GM19023 (cell line): ENCODE measurements around the gene SPDYE5.
"Not testable (repeated sequence)": the region's sequence is repeated elsewhere in the genome, so short reads cannot be mapped to it uniquely, and the experiment has no call there.

Experiments
- ATAC-seq: cut with Tn5 transposase; IDR thresholded peaks from one replicate; pipeline ENCODE4 v1.9.1; 2021; ENCODE audit warnings: mild to moderate bottlenecking, moderate library complexity; ENCODE audit not compliant: unreplicated experiment

Gene SPDYE5, protein sequence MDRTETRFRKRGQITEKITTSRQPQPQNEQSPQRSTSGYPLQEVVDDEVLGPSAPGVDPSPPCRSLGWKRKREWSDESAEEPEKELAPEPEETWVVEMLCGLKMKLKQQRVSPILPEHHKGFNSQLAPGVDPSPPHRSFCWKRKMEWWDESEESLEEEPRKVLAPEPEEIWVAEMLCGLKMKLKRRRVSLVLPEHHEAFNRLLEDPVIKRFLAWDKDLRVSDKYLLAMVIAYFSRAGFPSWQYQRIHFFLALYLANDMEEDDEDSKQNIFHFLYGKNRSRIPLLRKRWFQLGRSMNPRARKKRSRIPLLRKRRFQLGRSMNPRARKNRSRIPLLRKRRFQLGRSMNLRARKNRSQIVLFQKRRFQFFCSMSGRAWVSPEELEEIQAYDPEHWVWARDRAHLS

DNA sequence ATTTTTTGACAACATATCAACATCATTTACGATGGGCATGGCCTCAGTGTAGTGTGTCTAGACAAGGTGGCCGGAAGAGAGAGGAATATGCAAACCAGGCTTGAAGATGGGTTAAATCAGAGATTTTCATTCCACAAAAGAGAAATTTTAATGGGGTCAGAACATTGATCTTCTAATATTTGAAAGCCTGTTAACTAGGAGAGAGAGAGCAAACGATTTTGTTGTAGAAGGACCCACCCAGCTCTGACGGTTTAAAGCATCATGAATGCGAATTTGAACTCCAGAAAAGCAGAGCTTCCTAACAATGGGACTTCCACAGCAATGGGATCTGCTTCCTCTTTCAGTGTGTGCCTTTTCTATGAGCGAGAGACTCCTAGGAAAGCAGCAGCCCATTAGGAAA is at the start of gene SPDYE5:
SPDYE5 (plus strand) TSS at position 301 of the 400 bp plus-strand sequence. CDS start 1,728 bp downstream, outside the sequence.
- ATAC-seq, result not testable (repeated sequence)

GRCh38 chr7:75442465-75443111 is 49.5 kb upstream of the SPDYE5 start:
- ATAC-seq, result peak; percentile 86

DNA sequence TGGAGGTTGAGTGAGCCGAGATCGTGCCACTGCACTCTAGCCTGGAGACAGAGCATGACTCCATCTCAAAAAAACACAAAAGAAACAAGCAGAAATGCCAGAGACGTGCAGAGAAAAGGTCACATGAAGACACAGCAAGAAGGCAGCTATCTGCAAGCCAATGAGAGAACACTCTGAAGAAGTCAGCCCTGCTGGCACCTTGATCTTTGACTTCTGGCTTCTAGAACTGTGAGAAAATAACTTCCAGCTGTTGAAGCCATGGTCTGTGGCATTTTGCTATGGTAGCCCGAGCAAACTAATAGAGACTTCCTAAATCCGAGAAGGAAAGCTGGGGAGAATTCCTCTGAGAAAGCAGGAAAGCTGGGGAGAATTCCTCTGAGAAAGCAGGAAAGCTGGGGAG is 42.2 kb upstream of the SPDYE5 start:
- ATAC-seq, result not testable (repeated sequence)

DNA sequence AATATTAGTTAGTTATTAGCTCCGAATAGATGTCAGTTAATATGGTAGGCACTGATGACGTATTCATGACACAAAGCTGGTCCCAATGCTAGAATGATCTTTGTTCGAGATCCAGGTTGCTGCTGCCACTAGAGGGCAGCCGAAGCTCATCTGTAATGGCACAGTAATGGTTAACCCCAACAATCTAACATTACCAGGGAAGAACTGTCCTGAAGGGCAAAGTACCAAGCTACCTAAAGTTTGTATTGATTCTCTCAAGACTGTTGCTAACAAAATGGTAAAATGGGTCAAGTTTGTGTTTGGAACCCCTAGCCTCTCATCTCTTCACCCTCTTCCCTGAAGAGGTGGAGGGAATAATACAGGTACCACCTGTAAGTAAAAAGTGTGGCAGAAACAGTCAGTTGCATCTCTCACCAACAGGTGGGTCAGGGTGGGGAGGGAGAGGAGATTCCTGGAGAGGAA is 39.6 kb upstream of the SPDYE5 start:
- peak; percentile 75 for ATAC-seq

- ATAC-seq, result not testable (repeated sequence)
Observed at GRCh38 chr7:75456403-75456802, 35.7 kb upstream of the SPDYE5 start.

DNA sequence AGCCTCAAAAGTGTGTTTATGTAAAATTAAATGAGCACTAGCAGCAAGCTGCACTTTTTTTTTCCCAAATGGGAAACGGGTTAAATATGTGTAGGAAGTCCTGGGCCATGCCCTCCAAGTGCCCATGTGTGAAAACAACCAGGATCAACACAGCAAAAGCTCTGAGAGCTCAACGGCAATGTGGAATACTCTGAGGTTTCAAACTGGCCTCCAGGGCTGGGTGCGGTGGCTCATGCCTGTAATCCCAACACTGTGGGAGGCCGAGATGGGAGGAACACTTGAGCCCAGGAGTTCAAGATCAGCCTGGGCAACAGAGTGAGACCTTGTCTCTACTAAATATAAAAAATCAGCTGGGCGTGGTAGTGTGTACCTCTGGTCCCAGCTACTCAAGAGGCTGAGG is 34.1 kb upstream of the SPDYE5 start:
- not testable (repeated sequence) for ATAC-seq

DNA sequence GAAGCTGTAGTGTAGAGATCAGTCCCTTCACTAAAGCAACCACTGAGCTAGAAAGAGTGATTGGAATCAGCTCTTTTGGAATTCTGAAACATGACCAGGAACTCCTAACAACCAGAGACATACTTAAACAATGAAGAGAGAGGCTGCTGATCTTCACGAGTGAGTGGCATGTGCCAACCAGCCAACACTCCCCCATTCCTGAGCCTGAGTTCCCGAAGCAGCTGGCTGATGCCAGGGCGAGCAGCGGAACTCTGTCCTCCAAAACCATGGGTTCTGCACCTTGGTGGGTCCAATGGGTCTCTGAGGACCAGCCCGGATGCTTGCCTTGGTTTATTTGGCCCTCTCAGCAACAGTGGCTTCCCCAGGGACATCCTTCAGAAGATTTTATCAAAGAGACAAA is 31.6 kb upstream of the SPDYE5 start:
- ATAC-seq, result not testable (repeated sequence)

GRCh38 chr7:75470166-75470565 is 22.0 kb upstream of the SPDYE5 start:
- not testable (repeated sequence) for ATAC-seq

DNA sequence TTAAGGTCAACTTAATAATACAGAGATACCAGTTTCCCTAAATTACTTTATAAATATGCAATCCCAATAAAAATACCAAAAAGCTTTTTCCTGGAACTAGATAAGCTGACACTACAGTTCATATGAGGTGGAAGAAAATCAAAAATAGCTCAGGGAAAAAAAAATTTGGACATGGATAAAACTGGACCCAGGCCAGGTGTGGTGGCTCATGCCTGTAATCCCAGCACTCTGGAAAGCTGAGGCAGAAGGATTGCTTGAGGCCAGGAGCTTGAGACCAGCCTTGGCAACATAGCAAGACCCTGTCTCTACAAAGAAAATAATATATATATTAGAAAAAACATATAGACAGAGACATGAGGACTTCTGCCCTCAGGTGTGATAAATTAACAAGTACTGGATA is 14.7 kb upstream of the SPDYE5 start:
- not testable (repeated sequence) for ATAC-seq

DNA sequence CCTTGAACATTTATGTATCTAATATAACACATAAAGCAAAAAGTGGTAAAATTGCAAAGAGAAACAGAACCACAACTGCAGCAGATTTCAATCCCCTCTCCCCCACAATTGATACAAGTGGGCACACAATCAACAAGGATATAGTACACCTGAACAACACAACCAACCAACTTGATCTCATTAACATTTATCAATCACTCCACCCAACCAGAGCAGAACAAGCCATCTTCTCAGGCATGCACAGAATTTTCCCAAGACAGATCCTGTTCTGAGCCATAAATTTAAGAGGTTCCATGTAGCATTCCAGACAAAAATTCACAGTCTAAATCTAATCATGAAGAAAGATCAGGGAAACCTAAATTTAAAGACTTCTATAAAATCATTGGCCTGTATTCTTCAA is 11.8 kb upstream of the SPDYE5 start:
- ATAC-seq, result not testable (repeated sequence)

DNA sequence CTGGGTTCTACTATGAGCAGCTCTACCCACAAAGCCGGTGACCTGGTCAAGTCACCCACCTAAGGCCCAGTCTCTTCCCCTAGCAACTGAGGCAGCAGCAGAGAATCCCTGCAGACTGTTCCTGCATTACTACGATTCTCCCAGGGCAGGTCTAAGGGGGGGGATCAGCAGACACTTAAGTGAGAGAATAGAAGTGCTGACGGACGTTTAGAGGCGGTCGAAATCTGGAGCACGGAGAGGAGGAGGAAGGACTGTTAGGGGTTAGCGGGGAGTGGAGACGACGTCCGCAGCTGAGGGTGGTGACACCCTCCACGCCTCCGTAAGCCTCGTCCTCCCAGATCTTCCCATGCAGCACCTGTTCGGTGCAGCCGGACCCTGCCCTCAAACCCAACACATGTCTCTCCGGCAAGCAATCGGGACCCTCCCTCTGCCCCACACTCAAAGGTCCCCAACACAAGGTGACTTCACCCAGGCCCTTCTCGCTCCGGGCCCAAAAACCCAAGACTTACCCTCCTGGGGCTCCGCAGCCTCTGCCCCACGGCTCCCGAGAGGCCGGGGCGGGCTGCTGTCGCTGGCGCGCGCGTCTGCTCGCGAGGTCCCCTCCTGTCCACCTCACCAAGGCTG is 6.7 kb upstream of the SPDYE5 start:
- not testable (repeated sequence) for ATAC-seq

DNA sequence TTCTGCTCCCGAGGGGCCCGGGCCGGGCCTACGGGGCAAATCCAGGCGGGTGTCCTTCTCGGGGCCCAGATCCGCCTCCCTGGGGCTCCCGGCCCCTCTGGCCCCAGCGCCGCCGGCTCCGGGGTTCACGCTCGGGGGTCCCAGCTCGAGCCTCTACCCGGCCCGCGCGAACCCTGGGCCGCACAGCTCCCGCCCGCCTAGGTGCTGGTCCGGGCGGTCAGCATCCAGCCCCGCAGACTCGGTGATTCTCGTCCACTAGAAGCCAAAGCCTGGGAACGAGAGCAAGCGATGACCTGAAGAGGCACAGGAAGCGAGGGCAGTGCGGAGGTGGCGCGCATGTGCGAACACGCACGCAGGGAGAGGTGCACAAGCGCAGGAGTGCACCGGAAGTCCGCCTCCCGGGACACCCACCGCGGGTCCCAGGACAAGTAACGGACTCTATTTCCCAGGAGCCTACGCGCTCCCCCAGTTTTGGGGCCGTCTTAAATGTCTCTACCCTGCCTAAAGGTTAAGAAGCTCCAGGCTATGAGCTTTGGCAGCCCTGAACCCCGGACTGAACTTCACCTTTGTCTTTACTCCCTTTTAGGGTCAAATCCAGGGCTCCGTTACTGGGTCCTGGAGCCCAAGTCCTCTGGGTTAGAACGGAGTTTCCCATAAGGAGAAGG is 6.0 kb upstream of the SPDYE5 start, which contains the start of gene POM121C:
POM121C (minus strand) TSS at position 321 of the 665 bp plus-strand sequence. CDS start 44,803 bp downstream, outside the sequence.
- ATAC-seq, result peak; percentile 100

GRCh38 chr7:75509033-75509432 is 16.9 kb downstream of the SPDYE5 start:
- not testable (repeated sequence) for ATAC-seq

DNA sequence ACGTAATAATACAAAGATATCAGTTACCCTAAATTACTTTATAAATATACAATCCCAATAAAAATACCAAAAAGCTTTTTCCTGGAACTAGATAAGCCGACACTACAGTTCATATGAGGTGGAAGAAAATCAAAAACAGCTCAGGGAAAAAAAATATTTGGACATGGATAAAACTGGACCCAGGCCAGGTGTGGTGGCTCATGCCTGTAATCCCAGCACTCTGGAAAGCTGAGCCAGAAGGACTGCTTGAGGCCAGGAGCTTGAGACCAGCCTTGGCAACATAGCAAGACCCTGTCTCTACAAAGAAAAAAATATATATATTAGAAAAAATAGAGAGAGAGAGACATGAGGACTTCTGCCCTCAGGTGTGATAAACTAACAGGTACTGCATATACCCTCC is 26.7 kb downstream of the SPDYE5 start:
- ATAC-seq, result not testable (repeated sequence)

DNA sequence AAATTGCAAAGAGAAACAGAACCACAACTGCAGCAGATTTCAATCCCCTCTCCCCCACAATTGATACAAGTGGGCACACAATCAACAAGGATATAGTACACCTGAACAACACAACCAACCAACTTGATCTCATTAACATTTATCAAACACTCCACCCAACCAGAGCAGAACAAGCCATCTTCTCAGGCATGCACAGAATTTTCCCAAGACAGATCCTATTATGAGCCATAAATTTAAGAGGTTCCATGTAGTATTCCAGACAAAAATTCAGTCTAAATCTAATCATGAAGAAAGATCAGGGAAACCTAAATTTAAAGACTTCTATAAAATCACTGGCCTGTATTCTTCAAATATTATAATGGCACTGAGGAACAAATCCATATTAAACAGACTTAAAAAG is 29.6 kb downstream of the SPDYE5 start:
- ATAC-seq, result not testable (repeated sequence)

DNA sequence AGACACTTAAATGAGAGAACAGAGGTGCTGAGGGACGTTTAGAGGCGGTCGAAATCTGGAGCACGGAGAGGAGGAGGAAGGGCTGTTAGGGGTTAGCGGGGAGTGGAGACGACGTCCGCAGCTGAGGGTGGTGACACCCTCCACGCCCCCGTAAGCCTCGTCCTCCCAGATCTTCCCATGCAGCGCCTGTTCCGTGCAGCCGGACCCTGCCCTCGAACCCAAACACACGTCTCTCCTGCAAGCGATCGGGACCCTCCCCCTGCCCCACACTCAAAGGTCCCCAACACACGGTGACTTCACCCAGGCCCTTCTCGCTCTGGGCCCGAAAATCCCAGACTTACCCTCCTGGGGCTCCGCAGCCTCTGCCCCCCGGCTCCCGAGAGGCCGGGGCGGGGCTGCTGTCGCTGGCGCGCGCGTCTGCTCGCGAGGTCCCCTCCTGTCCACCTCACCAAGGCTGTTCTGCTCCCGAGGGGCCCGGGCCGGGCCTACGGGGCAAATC is 35.2 kb downstream of the SPDYE5 start:
- ATAC-seq, result peak; percentile 10

- ATAC-seq, result no peak
Observed at GRCh38 chr7:75531359-75531821, 39.3 kb downstream of the SPDYE5 start.

GRCh38 chr7:75532639-75533038 is 40.5 kb downstream of the SPDYE5 start:
- ATAC-seq, result no peak

DNA sequence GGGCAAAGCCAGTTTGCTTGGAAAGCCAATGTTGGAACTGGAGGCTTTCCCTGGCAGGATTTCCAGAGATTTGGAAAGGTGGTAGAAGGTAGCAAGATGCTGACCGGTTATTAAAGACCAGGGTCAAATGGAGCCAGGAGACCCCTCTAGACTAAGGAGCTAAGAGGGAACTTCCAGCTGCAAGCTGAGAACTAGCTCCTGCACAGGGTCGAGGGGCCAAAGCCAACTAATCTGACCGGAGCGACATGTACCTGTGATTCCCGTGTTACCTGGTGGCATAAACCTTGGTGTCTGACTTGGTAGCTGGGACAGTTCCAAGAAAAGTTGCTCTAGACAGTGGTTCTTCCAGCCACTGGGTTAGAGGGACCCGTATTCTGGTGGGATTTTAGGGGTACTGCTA is 41.8 kb downstream of the SPDYE5 start:
- no peak for ATAC-seq

GRCh38 chr7:75534727-75535307 is 42.7 kb downstream of the SPDYE5 start:
- peak; percentile 64 for ATAC-seq
